Loucy (cell line): Measurements from ENCODE around the gene TRIB2.

Source experiments
- H2AFZ ChIP-seq: fragments of 200-600 bp; sonication (generic); 2 replicates; pipeline ENCODE4 v1.6.0; 2016; ENCODE audit warnings: antibody characterized with exemption, mild to moderate bottlenecking, low read length, moderate library complexity
- H3F3A ChIP-seq: fragments of 200-600 bp; 2 replicates; pipeline ENCODE4 v1.6.0; 2016; ENCODE audit warnings: antibody characterized with exemption, low read depth, mild to moderate bottlenecking
- H3K27me3 ChIP-seq: fragments of 200-600 bp; sonication (generic); 2 replicates; pipeline ENCODE4 v1.6.1; 2014; ENCODE audit warnings: low read length, mild to moderate bottlenecking; ENCODE audit not compliant: insufficient read depth, poor library complexity, severe bottlenecking
- H3K36me3 ChIP-seq: fragments of 200-600 bp; sonication (generic); 2 replicates; pipeline ENCODE4 v1.6.1; 2016; ENCODE audit warnings: low read length; ENCODE audit not compliant: insufficient read depth
- H3K4me1 ChIP-seq: fragments of 200-600 bp; sonication (generic); 2 replicates; pipeline ENCODE4 v1.5.1; 2014; ENCODE audit warnings: low read length, mild to moderate bottlenecking; ENCODE audit not compliant: insufficient read depth, poor library complexity, severe bottlenecking
- H3K4me2 ChIP-seq: fragments of 200-600 bp; sonication (generic); 2 replicates; pipeline ENCODE4 v1.6.0; 2014; ENCODE audit warnings: antibody characterized with exemption, low read length, low read depth, mild to moderate bottlenecking; ENCODE audit not compliant: poor library complexity, severe bottlenecking
- H3K4me3 ChIP-seq: fragments of 200-600 bp; sonication (generic); 2 replicates; pipeline ENCODE4 v1.5.1; 2014; ENCODE audit warnings: low read length, mild to moderate bottlenecking, mixed read lengths; ENCODE audit not compliant: poor library complexity, severe bottlenecking
- H3K79me2 ChIP-seq: fragments of 200-600 bp; sonication (generic); 2 replicates; pipeline ENCODE4 v1.6.1; 2014; ENCODE audit warnings: low read length; ENCODE audit not compliant: insufficient read depth
- H3K9ac ChIP-seq: fragments of 200-600 bp; sonication (generic); 2 replicates; pipeline ENCODE4 v1.6.0; 2014; ENCODE audit warnings: mild to moderate bottlenecking, low read depth, low read length, moderate library complexity; ENCODE audit not compliant: poor library complexity, severe bottlenecking
- H3K9me2 ChIP-seq: fragments of 200-600 bp; sonication (generic); replicated peaks from 2 replicates; pipeline ENCODE4 v1.6.1; 2016; ENCODE audit warnings: low read depth, low read length, mixed read lengths
- H3K9me3 ChIP-seq: fragments of 200-600 bp; sonication (generic); 2 replicates; pipeline ENCODE4 v1.6.1; 2014; ENCODE audit warnings: mild to moderate bottlenecking, antibody characterized with exemption, low read length, low read depth; ENCODE audit not compliant: insufficient read depth
- H4K20me1 ChIP-seq: fragments of 200-600 bp; sonication (generic); 2 replicates; pipeline ENCODE4 v1.6.0; 2014; ENCODE audit warnings: antibody characterized with exemption, low read length, mild to moderate bottlenecking; ENCODE audit not compliant: insufficient read depth, poor library complexity, severe bottlenecking
- CTCF ChIP-seq: fragments of 200-600 bp; sonication (generic); conservative IDR thresholded peaks from 2 replicates; pipeline ENCODE4 v1.5.1; 2014; ENCODE audit warnings: mild to moderate bottlenecking, antibody characterized with exemption, low read length
- EZH2phosphoT487 ChIP-seq: fragments of 200-600 bp; IDR thresholded peaks from 2 replicates; pipeline ENCODE4 v1.6.1; 2018; ENCODE audit warnings: antibody characterized with exemption, mild to moderate bottlenecking, moderate library complexity, borderline replicate concordance

Gene TRIB2

GRCh38 chr2:12770300-12770968 lies 53.7 kb downstream of the TRIB2 start:
- H3F3A ChIP-seq: no peaks in the 10 kb centered on the region
- H3K27me3 ChIP-seq: no peaks in the 10 kb centered on the region
- no peaks in the 10 kb centered on the region for H3K9me3 ChIP-seq
- no peaks in the 10 kb centered on the region for H3K4me1 ChIP-seq
- TF ChIP-seq CTCF (no peak), EZH2phosphoT487 (no peak)
- H3K36me3 ChIP-seq: no peaks in the 10 kb centered on the region
- no peaks in the 10 kb centered on the region for H3K79me2 ChIP-seq
- no peaks in the 10 kb centered on the region for H3K9me2 ChIP-seq
- no peak overlapping the region for H2AFZ ChIP-seq
- no peak overlapping the region for H3K4me2 ChIP-seq
- no peaks in the 10 kb centered on the region for H4K20me1 ChIP-seq
- H3K4me3 ChIP-seq: no peak overlapping the region
- no peak overlapping the region for H3K9ac ChIP-seq

DNA sequence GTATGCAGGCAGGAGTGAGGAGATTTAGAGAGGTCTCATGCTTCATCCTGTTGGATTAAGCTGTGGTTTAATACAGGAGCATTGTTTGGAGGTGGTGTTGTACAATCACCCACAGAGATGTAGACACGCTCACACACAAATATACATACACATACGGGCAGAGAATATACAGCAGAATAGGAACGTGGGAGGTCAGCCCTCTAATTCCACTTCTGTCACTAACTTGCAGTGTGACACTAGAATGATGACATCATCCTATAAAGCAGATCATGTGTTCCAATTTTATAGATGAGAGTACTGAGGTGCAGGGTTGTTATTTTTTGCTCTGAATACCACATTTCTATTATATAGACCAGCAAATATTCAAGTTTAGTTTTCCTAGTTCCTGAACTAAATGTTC lies 54.4 kb downstream of the TRIB2 start:
- H3K27me3 ChIP-seq: no peaks in the 10 kb centered on the region
- no peaks in the 10 kb centered on the region for H3K9me2 ChIP-seq
- no peak overlapping the region for H3K9ac ChIP-seq
- no peak overlapping the region for H3K4me3 ChIP-seq
- H3K4me2 ChIP-seq: no peak overlapping the region
- H4K20me1 ChIP-seq: no peaks in the 10 kb centered on the region
- H3F3A ChIP-seq: no peaks in the 10 kb centered on the region
- H3K4me1 ChIP-seq: no peaks in the 10 kb centered on the region
- no peak overlapping the region for H2AFZ ChIP-seq
- H3K79me2 ChIP-seq: no peaks in the 10 kb centered on the region
- TF ChIP-seq CTCF (no peak), EZH2phosphoT487 (no peak)
- no peaks in the 10 kb centered on the region for H3K9me3 ChIP-seq
- H3K36me3 ChIP-seq: no peaks in the 10 kb centered on the region

DNA sequence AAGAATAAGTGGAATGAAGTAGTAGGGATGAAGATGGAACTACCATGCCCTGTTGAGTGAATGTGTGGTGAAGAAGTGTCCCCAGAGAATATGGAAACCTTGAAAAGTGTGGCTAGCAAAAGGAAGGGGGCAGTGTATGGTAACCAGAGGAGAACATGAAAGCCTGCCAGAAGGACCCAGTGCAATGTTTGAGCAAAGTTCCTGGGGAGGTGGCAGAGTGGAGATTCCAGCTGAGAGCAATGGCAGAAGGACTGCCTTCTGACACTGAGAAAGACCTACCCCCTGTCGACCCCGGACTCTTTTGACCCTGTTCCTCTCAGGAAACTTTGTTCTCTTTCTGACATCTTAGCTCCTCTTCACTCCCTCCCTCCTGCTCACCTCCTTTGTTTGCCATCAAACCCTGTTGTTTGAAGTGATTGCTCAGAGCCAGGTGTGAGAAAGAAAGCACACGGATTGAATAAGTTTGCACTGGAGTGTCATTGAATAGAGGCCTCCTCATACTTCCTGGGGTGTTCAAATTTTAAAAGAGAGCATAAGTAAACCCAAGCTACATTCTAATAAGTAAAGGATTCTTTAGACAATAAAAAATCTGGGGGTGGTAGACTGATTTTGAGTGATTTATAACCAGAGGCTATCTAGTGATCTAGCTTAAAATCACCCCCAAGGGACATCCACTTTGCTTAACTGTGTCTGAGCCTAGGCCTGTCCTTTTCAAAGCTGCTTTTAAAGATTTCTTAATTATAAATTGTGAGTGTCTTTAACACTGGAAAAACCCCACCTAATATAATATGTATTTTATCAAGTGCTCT lies 57.1 kb downstream of the TRIB2 start:
- H3K27me3 ChIP-seq: no peaks in the 10 kb centered on the region
- TF ChIP-seq EZH2phosphoT487 (no peak), CTCF (no peak)
- H2AFZ ChIP-seq: no peak overlapping the region

More for the DNA sequence above, 57.1 kb downstream of the TRIB2 start:
- Histone ChIP-seq H3K4me1 (no peaks in the 10 kb centered on the region), H3K9me2 (no peaks in the 10 kb centered on the region), H3K36me3 (no peaks in the 10 kb centered on the region), H3F3A (no peaks in the 10 kb centered on the region), H3K9me3 (no peaks in the 10 kb centered on the region), H3K4me3 (no peak overlapping the region), H3K9ac (no peak overlapping the region), H3K79me2 (no peaks in the 10 kb centered on the region), H3K4me2 (no peak overlapping the region), H4K20me1 (no peaks in the 10 kb centered on the region)
